ENCODE results near the gene MIPOL1.

MIPOL1 gene

DNA sequence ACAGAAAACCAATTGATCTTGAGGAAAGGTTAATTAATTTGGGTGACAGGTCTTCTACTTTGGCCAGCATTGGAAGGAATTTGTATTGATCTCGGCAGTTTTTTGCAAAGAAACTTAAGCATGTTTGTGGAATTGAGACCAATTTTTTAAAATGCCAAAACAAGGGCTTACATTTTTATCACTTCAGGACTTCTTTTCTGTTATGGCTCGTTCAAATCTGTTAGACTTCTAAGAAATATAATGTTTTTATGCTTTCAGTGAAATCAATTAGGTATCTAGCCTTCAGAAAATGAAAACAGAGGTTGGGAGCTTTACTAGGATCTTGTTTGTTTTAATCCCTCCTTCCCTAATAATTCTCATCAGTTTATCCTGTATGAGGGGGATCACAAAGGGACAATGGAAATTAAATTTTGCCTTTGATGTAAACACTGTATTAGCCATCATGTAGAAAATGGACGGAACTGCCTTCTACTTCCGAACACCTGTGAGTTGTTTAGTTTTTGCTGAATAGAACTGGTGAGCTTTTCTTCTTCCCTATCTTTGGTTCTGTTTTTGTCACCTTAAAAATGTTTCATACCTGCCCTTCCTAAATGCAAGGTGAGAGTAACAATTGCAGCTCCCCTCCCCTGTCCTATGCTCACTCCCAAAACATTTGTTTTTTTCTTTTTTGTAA lies 389.5 kb downstream of the MIPOL1 start:
- DNase-seq (ENCODE audit: low read depth in 2 of 2): no peak

DNA sequence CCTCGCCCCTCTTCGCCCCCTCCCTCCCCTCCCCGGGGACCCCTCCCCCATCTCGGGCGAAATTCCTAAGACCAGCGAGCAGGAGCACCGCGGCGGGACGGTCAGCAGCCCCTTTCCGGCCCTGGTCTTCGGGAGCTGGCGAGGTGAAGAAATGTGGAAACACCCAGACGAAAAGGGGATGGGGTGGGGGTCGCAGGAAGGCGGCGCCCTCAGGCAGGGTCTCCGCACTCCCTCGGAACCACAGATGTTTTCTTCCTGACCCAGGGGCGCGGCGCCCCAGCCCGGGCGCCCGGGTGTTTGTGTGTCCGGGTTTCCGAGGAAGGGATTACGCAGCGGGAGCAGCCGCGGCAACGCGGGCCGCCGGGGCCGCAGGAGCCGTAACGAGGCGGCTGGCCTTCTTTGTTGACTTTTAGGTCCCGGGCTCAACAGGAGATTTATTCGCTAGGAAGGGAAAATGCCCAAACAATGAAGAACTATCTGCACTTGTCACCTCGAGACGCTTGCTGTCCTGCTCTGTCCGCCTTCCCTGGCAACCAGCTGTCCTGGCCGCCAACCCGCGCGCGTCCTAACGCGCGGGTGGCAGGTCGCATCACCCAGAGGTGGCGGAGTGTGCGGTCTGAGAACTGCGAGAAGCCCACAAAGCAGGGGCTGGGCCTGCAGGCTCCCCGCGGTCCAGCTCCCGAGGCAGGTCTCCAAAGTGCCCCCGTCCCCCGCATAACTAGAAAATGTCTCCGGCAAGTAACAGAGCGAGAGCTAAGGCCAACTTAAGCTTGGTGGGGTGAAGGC lies 390.3 kb downstream of the MIPOL1 start:
- DNase-seq (ENCODE audit: low read depth in 2 of 2): no peak

GRCh38 chr14:37588667-37588955 lies 390.9 kb downstream of the MIPOL1 start:
- DNase-seq (ENCODE audit: low read depth in 2 of 2): no peak

GRCh38 chr14:37588956-37589714 lies 391.4 kb downstream of the MIPOL1 start:
- no peak for DNase-seq (ENCODE audit: low read depth in 2 of 2)

DNA sequence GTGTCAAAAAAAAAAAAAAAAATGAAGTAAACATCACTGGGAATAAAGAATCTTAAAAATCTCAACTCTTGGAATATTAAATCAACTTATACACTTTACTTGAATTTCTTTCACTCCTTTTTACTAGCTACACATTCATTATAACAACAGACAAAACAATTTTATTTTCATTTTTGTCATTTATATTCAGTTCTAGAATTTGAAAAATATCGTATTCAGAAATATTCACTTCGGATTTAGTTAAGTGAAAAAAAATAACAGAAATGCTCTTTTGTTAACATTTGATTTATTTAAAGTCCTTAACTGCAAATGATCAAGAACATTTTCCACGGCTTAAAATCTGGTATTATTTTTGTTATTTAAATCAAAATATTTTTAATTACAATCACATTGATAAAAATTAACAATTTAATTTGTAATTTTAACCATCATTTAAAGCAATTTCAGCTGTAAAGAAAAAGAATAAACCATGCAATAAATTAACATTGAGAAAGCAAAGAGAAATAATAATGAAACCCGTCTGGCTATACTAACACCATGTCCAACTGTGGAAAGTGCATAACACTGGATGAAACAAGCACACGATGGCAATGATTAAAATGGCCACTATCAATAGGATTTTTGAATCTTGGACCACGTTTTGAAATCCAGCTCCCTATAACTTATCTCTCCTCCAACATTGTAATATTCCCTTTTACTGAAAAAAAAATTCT lies 392.1 kb downstream of the MIPOL1 start:
- DNase-seq (ENCODE audit: low read depth in 2 of 2): no peak

GRCh38 chr14:37590428-37591139 lies 392.8 kb downstream of the MIPOL1 start:
- no peak for DNase-seq (ENCODE audit: low read depth in 2 of 2)

- DNase-seq (ENCODE audit: low read depth in 2 of 2): no peak
Observed at GRCh38 chr14:37591311-37591940, 393.7 kb downstream of the MIPOL1 start.

GRCh38 chr14:37591941-37592481 lies 394.3 kb downstream of the MIPOL1 start:
- no peak for DNase-seq (ENCODE audit: low read depth in 2 of 2)

DNA sequence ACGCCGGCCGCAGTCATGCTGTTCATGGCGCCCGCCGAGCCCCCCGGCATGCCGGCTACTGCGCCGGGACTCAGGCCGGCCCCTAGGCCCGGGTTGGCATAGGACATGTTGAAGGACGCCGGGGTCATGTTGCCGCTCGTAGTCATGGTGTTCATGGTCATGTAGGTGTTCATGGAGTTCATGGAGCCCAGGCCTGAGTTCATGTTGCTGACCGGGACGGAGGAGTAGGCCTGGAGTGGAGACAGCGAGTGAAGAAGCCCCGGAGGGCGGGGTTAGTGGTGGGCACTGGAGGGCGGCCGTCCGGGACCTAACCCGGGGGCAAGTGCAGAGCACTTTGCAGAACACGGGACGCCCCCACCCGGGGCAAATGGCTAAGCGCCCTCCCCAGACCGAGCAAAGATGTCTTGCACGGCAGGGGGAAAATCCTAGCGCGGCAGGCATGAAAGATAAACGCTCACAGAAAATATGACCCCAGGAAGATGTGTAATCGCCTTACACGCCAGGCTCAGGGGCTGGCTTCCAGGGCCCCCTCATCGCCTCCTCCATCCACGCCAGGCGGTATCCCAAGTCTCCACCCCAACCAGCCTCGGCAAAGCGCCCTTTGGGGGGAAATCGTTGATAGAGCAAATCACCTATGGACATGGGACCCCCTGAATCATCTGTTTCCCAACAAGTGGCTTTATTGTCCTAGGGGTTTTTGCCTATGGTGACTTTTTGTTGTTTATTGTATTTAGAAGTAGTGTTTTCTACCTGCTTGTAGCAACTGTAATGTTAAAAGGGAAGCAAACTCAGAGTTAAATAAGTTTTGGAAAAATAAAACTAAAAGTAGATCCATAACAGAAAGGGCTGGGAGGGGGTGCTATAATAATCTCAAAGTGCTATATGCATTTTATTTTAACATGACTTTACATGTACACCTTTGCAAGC lies 395.0 kb downstream of the MIPOL1 start:
- DNase-seq (ENCODE audit: low read depth in 2 of 2): no peak

DNA sequence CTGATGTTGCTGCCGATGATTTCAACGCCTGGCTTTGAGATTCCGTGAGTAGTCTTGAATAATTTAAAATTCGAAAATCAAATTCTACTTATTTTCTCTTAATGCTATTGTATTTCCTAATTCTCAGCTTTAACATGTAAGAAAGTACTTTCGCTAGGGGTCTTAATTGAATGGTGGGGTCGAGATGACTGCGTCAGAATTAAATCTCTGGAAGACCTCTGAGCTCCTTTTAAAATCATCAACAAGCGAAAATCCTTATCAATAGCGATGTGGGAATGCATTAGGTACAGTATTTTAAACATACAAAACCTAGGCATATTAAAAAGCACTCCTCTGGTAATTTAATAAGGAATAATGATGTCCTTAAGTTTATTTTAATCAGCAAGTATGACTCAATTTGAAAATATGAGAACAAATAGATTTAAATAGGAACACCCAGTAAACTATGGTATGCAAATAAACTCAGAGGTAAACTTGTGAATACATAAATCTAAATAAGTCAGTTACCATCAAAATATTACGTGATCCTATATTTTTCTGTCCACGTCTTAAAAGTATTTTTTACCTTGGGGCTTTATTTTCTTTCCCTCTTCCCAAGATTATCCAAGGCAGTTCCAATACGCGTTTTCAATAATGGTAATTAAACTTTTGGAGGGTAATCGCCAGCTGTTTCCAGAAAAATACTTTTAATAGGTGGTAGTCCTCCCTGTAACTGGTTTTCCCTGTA lies 395.9 kb downstream of the MIPOL1 start:
- DNase-seq (ENCODE audit: low read depth in 2 of 2): no peak

GRCh38 chr14:37594238-37594970 lies 396.7 kb downstream of the MIPOL1 start:
- DNase-seq (ENCODE audit: low read depth in 2 of 2): no peak

DNA sequence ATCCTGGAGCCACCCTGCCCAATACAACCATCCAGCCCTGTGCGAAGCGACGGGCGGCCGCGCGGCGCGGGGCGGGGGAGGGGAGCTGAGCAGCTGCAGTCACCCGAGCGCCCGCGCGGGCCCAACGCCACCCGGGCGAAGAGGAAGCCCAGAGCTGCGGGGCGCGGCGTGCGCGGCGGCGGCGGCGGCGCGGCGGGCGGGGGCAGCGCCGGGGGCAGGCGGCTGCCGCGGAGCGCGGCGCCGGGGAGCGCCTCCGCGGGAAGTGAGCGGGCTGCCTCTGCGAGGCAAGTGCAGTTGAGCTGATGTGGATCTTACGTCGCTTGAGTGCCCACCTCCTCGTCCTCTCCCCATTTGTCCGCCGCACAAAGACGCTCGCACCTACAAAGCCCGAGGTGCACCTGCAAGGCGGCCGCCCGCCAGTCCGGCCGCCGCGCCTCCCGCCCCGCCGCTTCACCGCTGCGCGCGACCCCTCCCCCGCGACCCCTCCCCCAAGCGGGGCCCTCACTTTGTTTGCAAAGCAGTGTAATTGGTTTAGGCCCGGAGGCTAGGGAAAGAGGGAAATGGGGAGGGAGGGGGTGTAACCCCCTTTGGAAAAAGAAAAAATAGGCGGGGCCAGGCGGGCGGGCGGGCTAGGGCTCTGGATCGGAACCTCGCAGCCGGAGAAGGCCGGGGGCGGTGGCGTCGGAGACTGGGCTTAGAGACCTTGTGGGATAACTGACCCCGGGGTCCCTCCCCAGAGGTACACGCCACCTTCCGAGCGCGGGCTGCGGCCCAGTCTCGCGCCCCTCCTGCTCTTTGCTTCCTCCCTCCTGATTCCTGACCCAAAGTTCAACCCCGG lies 397.5 kb downstream of the MIPOL1 start, which contains the start of the genes FOXA1 and TTC6:
Gene FOXA1, minus strand, starts transcription at position 279 of the 838 bp plus-strand sequence. Its CDS starts 277 bp downstream, at position 2.
Gene TTC6, plus strand, starts transcription at position 659 of the 838 bp plus-strand sequence. CDS start 26,436 bp downstream, outside the sequence.
- no peak for DNase-seq (ENCODE audit: low read depth in 2 of 2)

DNA sequence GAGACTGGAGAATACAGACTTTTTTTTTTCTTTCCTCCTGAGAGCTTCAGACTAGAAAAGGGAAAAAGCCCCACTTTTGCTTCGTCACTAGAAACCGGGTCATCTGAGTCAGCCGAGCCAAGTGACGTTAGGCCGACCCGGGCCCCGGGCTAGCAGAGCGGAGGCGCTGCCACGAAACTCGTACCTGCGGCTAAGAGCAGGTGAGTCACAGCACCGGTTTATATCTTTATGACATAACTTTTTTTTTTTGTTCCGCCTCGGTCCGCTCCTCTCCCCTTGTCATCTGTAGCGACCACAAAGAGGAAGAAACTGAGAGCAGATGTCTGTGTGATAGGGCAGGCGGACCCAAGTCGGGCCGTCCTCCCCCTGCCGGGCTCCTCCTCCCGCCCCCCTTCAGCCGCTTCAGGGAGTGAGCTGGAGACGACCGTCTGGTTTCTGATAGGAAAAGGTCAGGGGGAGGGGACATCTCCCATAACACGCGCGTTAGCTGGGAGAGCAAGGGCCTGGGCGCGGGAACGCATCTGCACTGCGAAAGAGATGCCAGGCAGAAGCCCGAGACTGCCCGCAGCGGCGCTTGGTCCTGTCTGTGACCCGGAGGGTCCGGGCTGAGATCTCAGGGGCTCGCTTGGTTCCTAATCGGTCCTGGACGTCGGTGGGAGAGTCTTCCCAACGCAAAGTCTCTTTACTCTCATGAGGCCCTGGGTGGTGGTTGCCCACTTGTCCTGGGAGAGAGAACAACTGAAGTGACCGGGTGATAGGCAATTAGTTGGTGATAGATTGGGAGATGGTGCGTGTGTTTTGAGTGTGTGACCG lies 398.3 kb downstream of the MIPOL1 start:
- peak; percentile 5 to 21 for DNase-seq (ENCODE audit: low read depth in 2 of 2)

- DNase-seq (ENCODE audit: low read depth in 2 of 2): no peak
Observed at GRCh38 chr14:37596790-37597472, 399.2 kb downstream of the MIPOL1 start.

GRCh38 chr14:37597538-37597913 lies 399.8 kb downstream of the MIPOL1 start:
- DNase-seq (ENCODE audit: low read depth in 2 of 2): no peak
